ENCODE measurements around the gene GXYLT1. TPM values are rescaled to one million over a fixed set of nuclear protein-coding genes. Genes with fewer than 3 reads are reported as not detected.

Gene GXYLT1
- total and polyA plus RNA-seq, 2 donors (not counting 3 experiments of a cell fraction or from before 2014, with no cell fraction given): 6.8 to 23.0 TPM

DNA sequence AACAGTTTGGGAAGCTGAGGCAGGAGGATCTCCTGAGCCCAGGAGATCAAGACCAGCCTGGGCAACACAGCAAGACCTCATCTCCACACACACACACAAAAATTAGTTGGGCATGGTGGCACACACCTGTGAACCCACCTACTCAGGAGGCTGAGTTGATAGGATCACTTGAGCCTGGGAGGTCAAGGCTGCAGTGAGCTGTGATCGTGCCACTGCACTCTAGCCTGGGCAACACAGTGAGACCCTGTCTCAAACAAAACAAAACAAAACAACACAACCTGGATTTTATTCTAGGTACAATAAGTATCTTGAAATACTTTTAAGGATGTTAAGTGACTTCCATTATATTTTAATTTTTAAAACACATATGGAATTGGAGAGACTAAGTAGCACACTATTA is 47.6 kb upstream of the GXYLT1 start:
- FAIRE-seq (no peak), DNase-seq (ENCODE audit: low read depth, low spot score) (no peak)
- Histone ChIP-seq H3K36me3 (ENCODE audit: control insufficient read depth in 2 of 2, extremely low read depth in 1 of 2, insufficient read depth in 2 of 2, low read length in 2 of 2) (peaks cover 0 to 2% of the 10 kb centered on the region in 2 experiments), H3K79me2 (ENCODE audit: control insufficient read depth, insufficient read depth, low read length) (no peaks in the 10 kb centered on the region), H4K20me1 (replicated peaks; ENCODE audit: control insufficient read depth, extremely low read depth, insufficient read depth, low read length) (no peaks in the 10 kb centered on the region), H3K9ac (replicated peaks; ENCODE audit: extremely low read depth, insufficient read depth, low read length) (no peak overlapping the region), H3K27ac (ENCODE audit: insufficient read depth, low read depth, low read length) (no peak overlapping the region), H3K9me3 (replicated peaks; ENCODE audit: control insufficient read depth, insufficient read depth, low read length) (no peaks in the 10 kb centered on the region), H3K4me2 (ENCODE audit: insufficient read depth, low read length) (no peak overlapping the region), H2AFZ (ENCODE audit: low read depth, low read length) (no peak overlapping the region), H3K27me3 (ENCODE audit: control insufficient read depth in 2 of 2, insufficient read depth in 2 of 2, low read length in 2 of 2) (no peaks in the 10 kb centered on the region), H3K4me1 (ENCODE audit: control insufficient read depth, extremely low read depth, insufficient read depth, low read length) (no peaks in the 10 kb centered on the region), H3K9me1 (replicated peaks; ENCODE audit: control insufficient read depth, extremely low read depth, insufficient read depth, low read length) (no peaks in the 10 kb centered on the region), H3K4me3 (replicated peaks in 1 of 3; ENCODE audit: insufficient read depth in 1 of 3, low read depth in 1 of 3, low read length in 3 of 3) (no peak overlapping the region)
- ChIA-PET CTCF (no interaction called here), POLR2A (no interaction called here)
- dilution Hi-C loops (cut with MboI; ENCODE audit: extremely low pct_ligation_motif_present, low sequenced_read_pairs): no loop called here
- intact Hi-C loops (cut with micrococcal nuclease): no loop called here
- BruUV-seq (replicated peaks): no TSS peak
- TF ChIP-seq MYC (IDR thresholded peaks at IDR 0.05; ENCODE audit: low read depth, low read length): no peak
- TF ChIP-seq, protein P1, sequence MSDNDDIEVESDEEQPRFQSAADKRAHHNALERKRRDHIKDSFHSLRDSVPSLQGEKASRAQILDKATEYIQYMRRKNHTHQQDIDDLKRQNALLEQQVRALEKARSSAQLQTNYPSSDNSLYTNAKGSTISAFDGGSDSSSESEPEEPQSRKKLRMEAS (IDR thresholded peaks at IDR 0.05; ENCODE audit: insufficient read depth, insufficient read length): no peak
- TF ChIP-seq POLR2AphosphoS5 (IDR thresholded peaks at IDR 0.05; ENCODE audit: insufficient read depth, low read depth, low read length): no peak
- no peak for TF ChIP-seq EZH2 (IDR thresholded peaks at IDR 0.05; ENCODE audit: borderline replicate concordance, low read depth, low read length, severe bottlenecking)
- TF ChIP-seq JUN (IDR thresholded peaks at IDR 0.05; ENCODE audit: borderline replicate concordance, insufficient read depth, insufficient read length, low read depth): no peak
- no peak for TF ChIP-seq POLR2A (IDR thresholded peaks at IDR 0.05; ENCODE audit: low read depth, low read length)
- TF ChIP-seq FOS (IDR thresholded peaks at IDR 0.05; ENCODE audit: borderline replicate concordance, insufficient read depth, low read length): no peak
- TF ChIP-seq, protein P2, sequence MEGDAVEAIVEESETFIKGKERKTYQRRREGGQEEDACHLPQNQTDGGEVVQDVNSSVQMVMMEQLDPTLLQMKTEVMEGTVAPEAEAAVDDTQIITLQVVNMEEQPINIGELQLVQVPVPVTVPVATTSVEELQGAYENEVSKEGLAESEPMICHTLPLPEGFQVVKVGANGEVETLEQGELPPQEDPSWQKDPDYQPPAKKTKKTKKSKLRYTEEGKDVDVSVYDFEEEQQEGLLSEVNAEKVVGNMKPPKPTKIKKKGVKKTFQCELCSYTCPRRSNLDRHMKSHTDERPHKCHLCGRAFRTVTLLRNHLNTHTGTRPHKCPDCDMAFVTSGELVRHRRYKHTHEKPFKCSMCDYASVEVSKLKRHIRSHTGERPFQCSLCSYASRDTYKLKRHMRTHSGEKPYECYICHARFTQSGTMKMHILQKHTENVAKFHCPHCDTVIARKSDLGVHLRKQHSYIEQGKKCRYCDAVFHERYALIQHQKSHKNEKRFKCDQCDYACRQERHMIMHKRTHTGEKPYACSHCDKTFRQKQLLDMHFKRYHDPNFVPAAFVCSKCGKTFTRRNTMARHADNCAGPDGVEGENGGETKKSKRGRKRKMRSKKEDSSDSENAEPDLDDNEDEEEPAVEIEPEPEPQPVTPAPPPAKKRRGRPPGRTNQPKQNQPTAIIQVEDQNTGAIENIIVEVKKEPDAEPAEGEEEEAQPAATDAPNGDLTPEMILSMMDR (IDR thresholded peaks at IDR 0.05; ENCODE audit: extremely low read depth in 1 of 2, insufficient read depth in 1 of 2, low read depth in 1 of 2, low read length in 2 of 2): no peak
- TF ChIP-seq GATA2 (IDR thresholded peaks at IDR 0.05; ENCODE audit: insufficient read depth, insufficient read length, low read depth, low read length): no peak
